SK-N-SH (cell line): ENCODE measurements around the gene TCF3. TPM values are rescaled to one million over a fixed set of nuclear protein-coding genes. Genes with fewer than 3 reads are reported as not detected.

Source experiments
- CTCF ChIA-PET: fragments of 300-600, 350-600 bp; formaldehyde crosslinking; extraction: SDS; loops from one replicate; lab custom pipeline; 2021; lab: Yijun Ruan, JAX
- POLR2A ChIA-PET: fragments of 350-600 bp; sonication (Branson Sonifier 250); formaldehyde crosslinking; extraction: SDS; loops from one replicate; lab custom pipeline; 2020; ENCODE audit warnings: antibody characterized with exemption, inconsistent platforms; lab: Yijun Ruan, JAX
- DNase-seq: peaks from one replicate; pipeline ENCODE4 v3.0.0; 2012
- H2AFZ ChIP-seq: fragments of 200-600 bp; sonication (generic); 2 replicates; pipeline ENCODE4 v1.8.1; 2016; ENCODE audit warnings: antibody characterized with exemption, mild to moderate bottlenecking, low read depth
- H3F3A ChIP-seq: fragments of 200-600 bp; sonication (generic); replicated peaks from 2 replicates; pipeline ENCODE3; 2016; ENCODE audit warnings: antibody characterized with exemption, mild to moderate bottlenecking; ENCODE audit not compliant: insufficient read depth
- H3K27ac ChIP-seq, 2 experiments: fragments of 200-500 bp in 1 of 2; fragments of 200-600 bp in 1 of 2; sonication (Bioruptor generic) in 1 of 2; sonication (generic), shearing (Covaris generic) in 1 of 2; 2 replicates each; pipeline versions ENCODE4 v1.5.1 to v1.6.1; 2014 to 2016; ENCODE audit warnings: low read depth in 2 of 2, inconsistent platforms in 1 of 2, low read length in 1 of 2, mild to moderate bottlenecking in 1 of 2, mixed read lengths in 1 of 2
- H3K27me3 ChIP-seq: fragments of 200-600 bp; sonication (generic), shearing (Covaris generic); 2 replicates; pipeline ENCODE4 v1.6.1; 2016; ENCODE audit warnings: mixed run types; ENCODE audit not compliant: insufficient read depth
- H3K36me3 ChIP-seq, 2 experiments: fragments of 200-500 bp in 1 of 2; fragments of 200-600 bp in 1 of 2; sonication (Bioruptor generic) in 1 of 2; sonication (generic) in 1 of 2; replicated peaks in 1 of 2; 2 replicates each; pipeline versions ENCODE3 to v1.5.1; 2014 to 2016; ENCODE audit warnings: low read length in 1 of 2, mild to moderate bottlenecking in 1 of 2; ENCODE audit not compliant: insufficient read depth in 2 of 2, control insufficient read depth in 1 of 2
- H3K4me1 ChIP-seq, 2 experiments: fragments of 200-500 bp in 1 of 2; fragments of 200-600 bp in 1 of 2; sonication (Bioruptor generic) in 1 of 2; sonication (generic), shearing (Covaris generic) in 1 of 2; 2 replicates each; pipeline versions ENCODE4 v1.5.1 to v1.6.1; 2014 to 2016; ENCODE audit warnings: low read depth in 1 of 2, low read length in 1 of 2, mixed run types in 1 of 2; ENCODE audit not compliant: insufficient read depth in 2 of 2, control insufficient read depth in 1 of 2
- H3K4me2 ChIP-seq: fragments of 200-600 bp; sonication (generic), shearing (Covaris generic); 2 replicates; pipeline ENCODE4 v1.6.1; 2017; ENCODE audit warnings: mixed run types
- H3K4me3 ChIP-seq, 2 experiments: fragments of 200-500 bp in 1 of 2; fragments of 200-600 bp in 1 of 2; sonication (Bioruptor generic) in 1 of 2; sonication (generic), shearing (Covaris generic) in 1 of 2; 2 replicates each; pipeline versions ENCODE4 v1.5.1 to v1.8.1; 2014 to 2016; ENCODE audit warnings: low read depth in 2 of 2, inconsistent platforms in 1 of 2, low read length in 1 of 2, mild to moderate bottlenecking in 1 of 2, mixed read lengths in 1 of 2, moderate library complexity in 1 of 2
- H3K79me2 ChIP-seq: fragments of 200-600 bp; sonication (generic); 2 replicates; pipeline ENCODE4 v1.8.1; 2017; ENCODE audit warnings: mild to moderate bottlenecking; ENCODE audit not compliant: insufficient read depth
- H3K9ac ChIP-seq: fragments of 200-600 bp; sonication (generic); 2 replicates; pipeline ENCODE4 v1.6.1; 2017; ENCODE audit warnings: mixed run types
- H3K9me2 ChIP-seq: fragments of 200-600 bp; sonication (generic); 2 replicates; pipeline ENCODE4 v1.6.1; 2017; ENCODE audit warnings: mixed run types
- H3K9me3 ChIP-seq: fragments of 200-600 bp; sonication (generic); 2 replicates; pipeline ENCODE4 v1.6.1; 2017; ENCODE audit warnings: mixed run types, mild to moderate bottlenecking, moderate library complexity
- H4K20me1 ChIP-seq: fragments of 200-600 bp; sonication (generic); 2 replicates; pipeline ENCODE4 v1.6.1; 2017; ENCODE audit warnings: mild to moderate bottlenecking, mixed run types; ENCODE audit not compliant: insufficient read depth
- ELF1 ChIP-seq: IDR thresholded peaks from 2 replicates; pipeline ENCODE4 v1.4.0; 2012
- EP300 ChIP-seq, 2 experiments: IDR thresholded peaks; 2 replicates each; pipeline versions ENCODE4 v1.4.0 to v1.6.1; 2012; ENCODE audit warnings: borderline replicate concordance in 1 of 2, low read depth in 1 of 2, low read length in 1 of 2
- FOSL2 ChIP-seq: IDR thresholded peaks from 2 replicates; pipeline ENCODE4 v1.4.0; 2012; ENCODE audit warnings: low read depth, mild to moderate bottlenecking, moderate library complexity, borderline replicate concordance
- GABPA ChIP-seq: IDR thresholded peaks from 2 replicates; pipeline ENCODE4 v1.4.0; 2012; ENCODE audit warnings: low read depth, mild to moderate bottlenecking
- GATA2 ChIP-seq: sonication (generic); formaldehyde crosslinking; IDR thresholded peaks from 2 replicates; pipeline ENCODE4 v1.5.0; 2020; ENCODE audit warnings: mild to moderate bottlenecking, missing genetic modification reagents
- JUND ChIP-seq: IDR thresholded peaks from 2 replicates; pipeline ENCODE4 v1.4.0; 2012
- MXI1 ChIP-seq: IDR thresholded peaks from 2 replicates; pipeline ENCODE4 v1.6.1; 2012; ENCODE audit warnings: mild to moderate bottlenecking, low read depth, low read length, improper control_type of control experiment
- NRF1 ChIP-seq: IDR thresholded peaks from 2 replicates; pipeline ENCODE4 v1.6.1; 2012; ENCODE audit warnings: low read depth, mild to moderate bottlenecking, low read length
- RAD21 ChIP-seq: IDR thresholded peaks from 2 replicates; pipeline ENCODE4 v1.6.1; 2012; ENCODE audit warnings: mild to moderate bottlenecking, low read length
- RCOR1 ChIP-seq: fragments of 150-350 bp; IDR thresholded peaks from 2 replicates; pipeline ENCODE4 v1.6.1; 2017; ENCODE audit warnings: antibody characterized with exemption, low read length
- RFX5 ChIP-seq: IDR thresholded peaks from 2 replicates; pipeline ENCODE4 v1.6.1; 2012; ENCODE audit warnings: mild to moderate bottlenecking, improper control_type of control experiment, low read length
- RXRA ChIP-seq: IDR thresholded peaks from 2 replicates; pipeline ENCODE4 v1.4.0; 2012; ENCODE audit warnings: low read depth, mild to moderate bottlenecking, borderline replicate concordance
- SMC3 ChIP-seq: IDR thresholded peaks from 2 replicates; pipeline ENCODE4 v1.6.1; 2012; ENCODE audit warnings: low read depth, low read length, improper control_type of control experiment
- TAF1 ChIP-seq: IDR thresholded peaks from 2 replicates; pipeline ENCODE4 v1.6.1; 2012; ENCODE audit warnings: low read depth, mild to moderate bottlenecking, low read length, moderate library complexity, borderline replicate concordance
- TEAD4 ChIP-seq: IDR thresholded peaks from 2 replicates; pipeline ENCODE4 v1.4.0; 2012; ENCODE audit warnings: mild to moderate bottlenecking, borderline replicate concordance; ENCODE audit not compliant: insufficient read depth
- USF2 ChIP-seq: fragments of 150-350 bp; IDR thresholded peaks from 2 replicates; pipeline ENCODE4 v1.6.1; 2017; ENCODE audit warnings: antibody characterized with exemption, low read length, low read depth, borderline replicate concordance
- WGBS: methylation state at CpG from one replicate; pipeline ENCODE4 v1.1.6; 2017; ENCODE audit warnings: low lambda C conversion rate; 5-methylcytosine and 5-hydroxymethylcytosine counted together
- polyA plus RNA-seq, 3 experiments: library from polyadenylated mRNA; depleted of rRNA; stranded (reverse); fragments of >200 nt; gene quantifications; 2 replicates each; pipeline ENCODE4 v1.2.3, GENCODE V29; 2012
- TF ChIP-seq, protein P1 (sequence below): IDR thresholded peaks from 2 replicates; pipeline ENCODE4 v1.6.1; 2012; ENCODE audit warnings: mild to moderate bottlenecking, low read depth, low read length, moderate library complexity

Gene TCF3
- polyA plus RNA-seq, 1 of the 3 experiments (the other 2 are of a cell fraction): 104 TPM

DNA sequence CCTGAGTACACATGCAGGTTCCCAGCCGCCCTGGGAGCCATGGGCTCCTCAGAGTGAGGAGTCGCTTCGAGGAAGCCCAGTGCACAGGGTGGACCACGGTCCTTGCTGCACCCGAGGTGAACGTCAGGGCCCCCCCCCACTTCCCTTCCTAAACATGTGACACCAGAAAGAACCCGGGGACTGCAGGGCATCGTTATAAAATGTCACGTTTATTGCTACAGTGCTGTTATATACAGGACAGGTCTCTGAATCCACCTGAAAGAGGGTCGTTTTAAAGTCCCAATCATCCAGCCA is 43.4 kb downstream of the TCF3 start:
- H3K4me2 ChIP-seq: no peak overlapping the region
- H3K9me2 ChIP-seq: no peaks in the 10 kb centered on the region
- DNase-seq: no peak
- no peaks in the 10 kb centered on the region for H3K27me3 ChIP-seq
- peaks cover 0 to 39% of the 10 kb centered on the region in 2 experiments for H3K36me3 ChIP-seq
- no peak overlapping the region for H3K4me3 ChIP-seq
- ChIA-PET CTCF (interaction anchor here (2.4 kb wide), 1 partner anchor 63 kb away, joined by 9 read pairs; no protein-coding TSS in a partner anchor), POLR2A (no interaction called here)
- H3K27ac ChIP-seq: no peak overlapping the region
- no peaks in the 10 kb centered on the region for H3K9me3 ChIP-seq
- no peak overlapping the region for H3K9ac ChIP-seq
- H2AFZ ChIP-seq: no peak overlapping the region
- H3F3A ChIP-seq: peaks cover 18% of the 10 kb centered on the region
- H3K79me2 ChIP-seq: peaks cover 12% of the 10 kb centered on the region
- H3K4me1 ChIP-seq: peaks cover 5 to 8% of the 10 kb centered on the region in 2 experiments; a peak in 2 of 4 replicates
- TF ChIP-seq JUND (no peak), GABPA (no peak), ELF1 (no peak), SMC3 (no peak), TEAD4 (no peak), EP300 (IDR thresholded peaks at IDR 0.05; ENCODE audit: borderline replicate concordance in 1 of 2, low read depth in 1 of 2, low read length in 1 of 2) (no peak), RFX5 (no peak), FOSL2 (no peak), GATA2 (CRISPR knock-in tag) (no peak), RCOR1 (no peak), NRF1 (no peak), USF2 (no peak), TAF1 (no peak), RXRA (no peak), MXI1 (no peak), RAD21 (no peak)
- TF ChIP-seq, protein P1, sequence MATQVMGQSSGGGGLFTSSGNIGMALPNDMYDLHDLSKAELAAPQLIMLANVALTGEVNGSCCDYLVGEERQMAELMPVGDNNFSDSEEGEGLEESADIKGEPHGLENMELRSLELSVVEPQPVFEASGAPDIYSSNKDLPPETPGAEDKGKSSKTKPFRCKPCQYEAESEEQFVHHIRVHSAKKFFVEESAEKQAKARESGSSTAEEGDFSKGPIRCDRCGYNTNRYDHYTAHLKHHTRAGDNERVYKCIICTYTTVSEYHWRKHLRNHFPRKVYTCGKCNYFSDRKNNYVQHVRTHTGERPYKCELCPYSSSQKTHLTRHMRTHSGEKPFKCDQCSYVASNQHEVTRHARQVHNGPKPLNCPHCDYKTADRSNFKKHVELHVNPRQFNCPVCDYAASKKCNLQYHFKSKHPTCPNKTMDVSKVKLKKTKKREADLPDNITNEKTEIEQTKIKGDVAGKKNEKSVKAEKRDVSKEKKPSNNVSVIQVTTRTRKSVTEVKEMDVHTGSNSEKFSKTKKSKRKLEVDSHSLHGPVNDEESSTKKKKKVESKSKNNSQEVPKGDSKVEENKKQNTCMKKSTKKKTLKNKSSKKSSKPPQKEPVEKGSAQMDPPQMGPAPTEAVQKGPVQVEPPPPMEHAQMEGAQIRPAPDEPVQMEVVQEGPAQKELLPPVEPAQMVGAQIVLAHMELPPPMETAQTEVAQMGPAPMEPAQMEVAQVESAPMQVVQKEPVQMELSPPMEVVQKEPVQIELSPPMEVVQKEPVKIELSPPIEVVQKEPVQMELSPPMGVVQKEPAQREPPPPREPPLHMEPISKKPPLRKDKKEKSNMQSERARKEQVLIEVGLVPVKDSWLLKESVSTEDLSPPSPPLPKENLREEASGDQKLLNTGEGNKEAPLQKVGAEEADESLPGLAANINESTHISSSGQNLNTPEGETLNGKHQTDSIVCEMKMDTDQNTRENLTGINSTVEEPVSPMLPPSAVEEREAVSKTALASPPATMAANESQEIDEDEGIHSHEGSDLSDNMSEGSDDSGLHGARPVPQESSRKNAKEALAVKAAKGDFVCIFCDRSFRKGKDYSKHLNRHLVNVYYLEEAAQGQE: no peak
- TF ChIP-seq, all 33 proteins: peak for 0
- WGBS: 70% methylated on average over 10 of the region's 10 CpGs
- H4K20me1 ChIP-seq: no peaks in the 10 kb centered on the region
